PC-9 (cell line): ENCODE results near the gene CCDC15.

Experiments used
- EZH2 ChIP-seq: fragments of 200-600 bp; sonication (generic); IDR thresholded peaks from 2 replicates; pipeline ENCODE4 v1.8.0; 2017; ENCODE audit warnings: antibody characterized with exemption, low read depth
- TF ChIP-seq, protein P1 (sequence below): fragments of 200-600 bp; sonication (generic); conservative IDR thresholded peaks from 2 replicates; pipeline ENCODE4 v1.6.1; 2017; ENCODE audit warnings: mixed run types, antibody characterized with exemption, mild to moderate bottlenecking, moderate library complexity

DNA sequence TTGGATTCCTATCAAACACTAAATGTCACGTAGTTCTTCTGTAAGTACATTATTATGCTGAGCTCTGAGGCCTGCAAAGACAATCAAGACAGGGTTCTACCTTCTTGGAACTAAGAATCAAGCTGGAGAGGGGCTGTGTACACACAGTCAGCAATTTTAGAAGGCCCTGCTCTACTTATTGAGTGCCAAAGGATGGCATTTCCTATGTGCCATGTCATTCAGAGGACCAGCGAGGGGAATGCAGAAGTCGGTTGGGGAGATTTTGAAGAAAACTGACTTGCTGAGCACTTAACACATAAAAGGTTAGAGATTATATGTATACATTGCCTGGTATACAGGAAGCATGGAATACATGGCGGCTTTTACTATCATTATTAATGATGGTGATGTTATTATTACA, 114.4 kb downstream of the CCDC15 start:
- TF ChIP-seq, protein P1, sequence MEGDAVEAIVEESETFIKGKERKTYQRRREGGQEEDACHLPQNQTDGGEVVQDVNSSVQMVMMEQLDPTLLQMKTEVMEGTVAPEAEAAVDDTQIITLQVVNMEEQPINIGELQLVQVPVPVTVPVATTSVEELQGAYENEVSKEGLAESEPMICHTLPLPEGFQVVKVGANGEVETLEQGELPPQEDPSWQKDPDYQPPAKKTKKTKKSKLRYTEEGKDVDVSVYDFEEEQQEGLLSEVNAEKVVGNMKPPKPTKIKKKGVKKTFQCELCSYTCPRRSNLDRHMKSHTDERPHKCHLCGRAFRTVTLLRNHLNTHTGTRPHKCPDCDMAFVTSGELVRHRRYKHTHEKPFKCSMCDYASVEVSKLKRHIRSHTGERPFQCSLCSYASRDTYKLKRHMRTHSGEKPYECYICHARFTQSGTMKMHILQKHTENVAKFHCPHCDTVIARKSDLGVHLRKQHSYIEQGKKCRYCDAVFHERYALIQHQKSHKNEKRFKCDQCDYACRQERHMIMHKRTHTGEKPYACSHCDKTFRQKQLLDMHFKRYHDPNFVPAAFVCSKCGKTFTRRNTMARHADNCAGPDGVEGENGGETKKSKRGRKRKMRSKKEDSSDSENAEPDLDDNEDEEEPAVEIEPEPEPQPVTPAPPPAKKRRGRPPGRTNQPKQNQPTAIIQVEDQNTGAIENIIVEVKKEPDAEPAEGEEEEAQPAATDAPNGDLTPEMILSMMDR = no peak
- no peak for TF ChIP-seq EZH2
